DOHH2 (cell line): ENCODE data around the gene TNXB.

Experiments
- H3F3A ChIP-seq: fragments of 200-600 bp; sonication (generic), shearing (Covaris generic); 2 replicates; pipeline ENCODE4 v1.6.0; 2016; ENCODE audit warnings: antibody characterized with exemption, mild to moderate bottlenecking; ENCODE audit not compliant: control insufficient read depth, insufficient read depth
- H3K27ac ChIP-seq: fragments of 200-600 bp; sonication (generic); 2 replicates; pipeline ENCODE4 v1.5.1; 2014; ENCODE audit warnings: low read depth, mild to moderate bottlenecking, low read length, moderate library complexity
- H3K27me3 ChIP-seq: fragments of 200-600 bp; sonication (generic); 2 replicates; pipeline ENCODE4 v1.6.1; 2014; ENCODE audit warnings: mild to moderate bottlenecking, low read length, mixed read lengths; ENCODE audit not compliant: control insufficient read depth
- H3K36me3 ChIP-seq: fragments of 200-600 bp; sonication (generic); 2 replicates; pipeline ENCODE4 v1.6.1; 2014; ENCODE audit warnings: mild to moderate bottlenecking, low read length, moderate library complexity, mixed read lengths; ENCODE audit not compliant: control insufficient read depth
- H3K4me1 ChIP-seq: fragments of 200-600 bp; sonication (generic); 2 replicates; pipeline ENCODE4 v1.6.1; 2014; ENCODE audit warnings: mild to moderate bottlenecking, low read length, mixed read lengths; ENCODE audit not compliant: control insufficient read depth
- H3K4me2 ChIP-seq: fragments of 200-600 bp; sonication (generic); 2 replicates; pipeline ENCODE4 v1.6.0; 2014; ENCODE audit warnings: mild to moderate bottlenecking, low read length, moderate library complexity
- H3K4me3 ChIP-seq: fragments of 200-600 bp; sonication (generic); 2 replicates; pipeline ENCODE4 v1.5.1; 2014; ENCODE audit warnings: mild to moderate bottlenecking, low read length, mixed read lengths
- H3K79me2 ChIP-seq: fragments of 200-600 bp; sonication (generic); 2 replicates; pipeline ENCODE4 v1.6.1; 2014; ENCODE audit warnings: mild to moderate bottlenecking, low read length, mixed read lengths; ENCODE audit not compliant: control insufficient read depth
- H3K9me2 ChIP-seq: fragments of 200-600 bp; sonication (generic); replicated peaks from 2 replicates; pipeline ENCODE4 v1.6.1; 2014; ENCODE audit warnings: mild to moderate bottlenecking, low read length, mixed read lengths; ENCODE audit not compliant: control insufficient read depth
- H3K9me3 ChIP-seq: fragments of 200-600 bp; sonication (generic); 2 replicates; pipeline ENCODE4 v1.6.1; 2014; ENCODE audit warnings: antibody characterized with exemption, low read length, mixed read lengths; ENCODE audit not compliant: control insufficient read depth, insufficient read depth
- H4K20me1 ChIP-seq: fragments of 200-600 bp; sonication (generic); 2 replicates; pipeline ENCODE4 v1.6.0; 2014; ENCODE audit warnings: low read depth, mild to moderate bottlenecking, antibody characterized with exemption, low read length, moderate library complexity; ENCODE audit not compliant: control insufficient read depth, insufficient read depth
- CTCF ChIP-seq: fragments of 200-600 bp; sonication (generic); IDR thresholded peaks from one replicate; pipeline ENCODE4 v1.5.1; 2014; ENCODE audit warnings: antibody characterized with exemption, mild to moderate bottlenecking, low read depth, low read length; ENCODE audit not compliant: poor library complexity, severe bottlenecking
- EZH2phosphoT487 ChIP-seq: fragments of 200-600 bp; sonication (generic); IDR thresholded peaks from 2 replicates; pipeline ENCODE4 v1.6.1; 2017; ENCODE audit warnings: borderline replicate concordance, mild to moderate bottlenecking, antibody characterized with exemption, low read length, moderate library complexity, mixed read lengths

The TNXB gene

GRCh38 chr6:32064706-32065105, 44.4 kb downstream of the TNXB start:
- H3K9me3 ChIP-seq = no peaks in the 10 kb centered on the region
- H3K4me1 ChIP-seq = no peaks in the 10 kb centered on the region
- H4K20me1 ChIP-seq = no peaks in the 10 kb centered on the region
- H3K27ac ChIP-seq = no peak overlapping the region
- no peaks in the 10 kb centered on the region for H3K79me2 ChIP-seq
- no peaks in the 10 kb centered on the region for H3K36me3 ChIP-seq
- H3K27me3 ChIP-seq = no peaks in the 10 kb centered on the region
- TF ChIP-seq CTCF (no peak), EZH2phosphoT487 (no peak)
- no peaks in the 10 kb centered on the region for H3K9me2 ChIP-seq
- H3K4me3 ChIP-seq = no peak overlapping the region
- H3F3A ChIP-seq = no peaks in the 10 kb centered on the region
- H3K4me2 ChIP-seq = no peak overlapping the region

- no peaks in the 10 kb centered on the region for H3K9me3 ChIP-seq
- H3K27me3 ChIP-seq = no peaks in the 10 kb centered on the region
- no peak overlapping the region for H3K27ac ChIP-seq
- no peaks in the 10 kb centered on the region for H4K20me1 ChIP-seq
- H3K79me2 ChIP-seq = no peaks in the 10 kb centered on the region
- TF ChIP-seq EZH2phosphoT487 (no peak), CTCF (no peak)
- no peak overlapping the region for H3K4me3 ChIP-seq
- H3K9me2 ChIP-seq = no peaks in the 10 kb centered on the region
- H3F3A ChIP-seq = no peaks in the 10 kb centered on the region
- no peaks in the 10 kb centered on the region for H3K4me1 ChIP-seq
- H3K4me2 ChIP-seq = no peak overlapping the region
- H3K36me3 ChIP-seq = no peaks in the 10 kb centered on the region
Observed at GRCh38 chr6:32060966-32061655, 48.0 kb downstream of the TNXB start.

GRCh38 chr6:32058511-32058963, 50.6 kb downstream of the TNXB start:
- no peaks in the 10 kb centered on the region for H4K20me1 ChIP-seq
- no peaks in the 10 kb centered on the region for H3K27me3 ChIP-seq
- H3K4me2 ChIP-seq = no peak overlapping the region
- H3K9me3 ChIP-seq = no peaks in the 10 kb centered on the region
- H3K9me2 ChIP-seq = no peaks in the 10 kb centered on the region
- H3F3A ChIP-seq = no peaks in the 10 kb centered on the region
- H3K27ac ChIP-seq = no peak overlapping the region
- TF ChIP-seq EZH2phosphoT487 = no peak
- no peak for TF ChIP-seq CTCF
- H3K36me3 ChIP-seq = no peaks in the 10 kb centered on the region
- H3K79me2 ChIP-seq = no peaks in the 10 kb centered on the region
- no peak overlapping the region for H3K4me3 ChIP-seq
- H3K4me1 ChIP-seq = no peaks in the 10 kb centered on the region
